ENCODE results near the gene MC2R. TPM values are rescaled to one million over a fixed set of nuclear protein-coding genes. Genes with fewer than 3 reads are reported as not detected.

The MC2R gene
- total RNA-seq, 1 experiment from 2014 or later = not detected

DNA sequence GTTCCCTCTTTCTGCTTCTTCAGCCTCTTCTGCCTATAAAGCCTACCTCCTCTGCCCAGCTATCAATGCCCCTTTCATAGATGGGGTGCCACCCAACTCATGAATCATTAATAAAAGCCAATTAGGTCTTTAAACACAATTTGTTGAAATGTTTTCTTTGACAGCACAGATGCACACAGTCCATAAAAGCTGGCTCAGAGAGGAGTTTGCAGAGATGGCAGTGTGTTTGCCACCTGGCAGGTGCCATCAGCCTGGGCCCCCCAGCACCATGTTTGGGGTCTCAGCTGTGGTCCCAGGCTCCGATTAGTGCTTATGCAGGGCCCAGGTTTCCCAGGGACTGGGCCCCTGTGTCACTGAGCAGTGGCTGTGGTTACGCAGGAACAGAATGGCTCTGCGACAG, 7.9 kb upstream of the MC2R start:
- Histone ChIP-seq H2AFZ (ENCODE audit: low read length) (no peak overlapping the region), H3T11ph (ENCODE audit: low read length) (no peak overlapping the region), H2BK12ac (ENCODE audit: insufficient read length, low read depth, low read length) (no peak overlapping the region), H3K27ac (ENCODE audit: insufficient read length, low read depth, low read length) (no peak overlapping the region), H3K4me1 (ENCODE audit: insufficient read depth, low read length) (no peaks in the 10 kb centered on the region), H4K20me1 (ENCODE audit: control insufficient read depth, insufficient read depth, insufficient read length) (no peaks in the 10 kb centered on the region), H3K14ac (ENCODE audit: insufficient read depth, low read length) (0 out of 2 replicates have a peak overlapping the region, but pooled peaks have one; percentile 20), H2BK20ac (ENCODE audit: low read depth, low read length, poor library complexity, severe bottlenecking) (no peak overlapping the region), H4K5ac (ENCODE audit: insufficient read length, low read depth, low read length) (no peak overlapping the region), H3K18ac (ENCODE audit: insufficient read length, low read depth, low read length) (no peak overlapping the region), H3K79me1 (ENCODE audit: insufficient read depth, low read depth, low read length, poor library complexity, severe bottlenecking) (no peaks in the 10 kb centered on the region), H2BK5ac (ENCODE audit: insufficient read length, low read length) (no peak overlapping the region), H4K8ac (replicated peaks; ENCODE audit: insufficient read length, low read depth, low read length) (no peak overlapping the region), H3K23ac (ENCODE audit: insufficient read length, low read depth, low read length) (no peak overlapping the region), H3K4me2 (ENCODE audit: insufficient read depth, insufficient read length, low read length) (no peak overlapping the region), H2AK5ac (ENCODE audit: insufficient read length, low read length) (no peak overlapping the region), H2BK120ac (ENCODE audit: low read depth, low read length, poor library complexity, severe bottlenecking) (no peak overlapping the region), H3K4ac (ENCODE audit: low read depth, low read length) (no peak overlapping the region), H3K79me2 (ENCODE audit: insufficient read depth, low read length) (no peaks in the 10 kb centered on the region), H2BK15ac (ENCODE audit: low read depth, low read length) (no peak overlapping the region), H3K9me3 (ENCODE audit: control insufficient read depth, low read depth, low read length) (no peaks in the 10 kb centered on the region), H3K56ac (ENCODE audit: insufficient read length, low read depth, low read length) (no peak overlapping the region), H3K9ac (ENCODE audit: extremely low read depth, insufficient read length, low read length) (no peak overlapping the region), H3K27me3 (ENCODE audit: insufficient read depth, low read length) (no peaks in the 10 kb centered on the region), H4K91ac (ENCODE audit: insufficient read length, low read depth, low read length) (no peak overlapping the region), H3K23me2 (ENCODE audit: insufficient read length, low read depth, low read length, poor library complexity, severe bottlenecking) (no peaks in the 10 kb centered on the region)
- TF ChIP-seq, protein P1, sequence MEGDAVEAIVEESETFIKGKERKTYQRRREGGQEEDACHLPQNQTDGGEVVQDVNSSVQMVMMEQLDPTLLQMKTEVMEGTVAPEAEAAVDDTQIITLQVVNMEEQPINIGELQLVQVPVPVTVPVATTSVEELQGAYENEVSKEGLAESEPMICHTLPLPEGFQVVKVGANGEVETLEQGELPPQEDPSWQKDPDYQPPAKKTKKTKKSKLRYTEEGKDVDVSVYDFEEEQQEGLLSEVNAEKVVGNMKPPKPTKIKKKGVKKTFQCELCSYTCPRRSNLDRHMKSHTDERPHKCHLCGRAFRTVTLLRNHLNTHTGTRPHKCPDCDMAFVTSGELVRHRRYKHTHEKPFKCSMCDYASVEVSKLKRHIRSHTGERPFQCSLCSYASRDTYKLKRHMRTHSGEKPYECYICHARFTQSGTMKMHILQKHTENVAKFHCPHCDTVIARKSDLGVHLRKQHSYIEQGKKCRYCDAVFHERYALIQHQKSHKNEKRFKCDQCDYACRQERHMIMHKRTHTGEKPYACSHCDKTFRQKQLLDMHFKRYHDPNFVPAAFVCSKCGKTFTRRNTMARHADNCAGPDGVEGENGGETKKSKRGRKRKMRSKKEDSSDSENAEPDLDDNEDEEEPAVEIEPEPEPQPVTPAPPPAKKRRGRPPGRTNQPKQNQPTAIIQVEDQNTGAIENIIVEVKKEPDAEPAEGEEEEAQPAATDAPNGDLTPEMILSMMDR (conservative IDR thresholded peaks at IDR 0.05) = no peak
- H3K36me3 Mint-ChIP-seq (ENCODE audit: insufficient read depth in 1 of 3, low read depth in 3 of 3) = no peaks in the 10 kb centered on the region; a peak in 1 of 7 replicates
- H3K27me3 Mint-ChIP-seq (ENCODE audit: low read depth) = peaks cover 6% of the 10 kb centered on the region; the same call in 1 of the 2 replicates
- WGBS (ENCODE audit: extremely low coverage, insufficient read length, low lambda C conversion rate) = no CpG with 5 or more reads among the region's 3 CpGs
- peaks cover 3 to 11% of the 10 kb centered on the region in 2 experiments for H3K9me3 Mint-ChIP-seq
- DNase-seq = no peak
- H3K4me1 Mint-ChIP-seq = no peaks in the 10 kb centered on the region
- no peak overlapping the region for H3K4me3 Mint-ChIP-seq
- H3K27ac Mint-ChIP-seq = no peak overlapping the region; a peak in 1 of 7 replicates
